Thymus (tissue), 11 donors: Measurements from ENCODE around the gene RPL10A. TPM values are rescaled to one million over a fixed set of nuclear protein-coding genes. Genes with fewer than 3 reads are reported as not detected.

ENCODE experiments used
- DNase-seq, 9 donors: peaks; one replicate each; pipeline ENCODE4 v3.0.0-alpha.2; 2013; ENCODE audit warnings: low spot score in 9 of 9, low read depth in 6 of 9, missing footprints in 1 of 9
- H3K27ac ChIP-seq, 2 donors: one replicate each; pipeline ENCODE4 v1.5.1; 2013; ENCODE audit warnings: control low read depth in 1 of 2, low read depth in 1 of 2, low read length in 1 of 2, mild to moderate bottlenecking in 1 of 2, moderate library complexity in 1 of 2
- H3K27me3 ChIP-seq, 2 donors: one replicate each; pipeline ENCODE4 v1.5.1; 2013; ENCODE audit warnings: low read length in 1 of 2; ENCODE audit not compliant: control insufficient read depth in 2 of 2, insufficient read depth in 1 of 2
- H3K36me3 ChIP-seq, 2 donors: one replicate each; pipeline ENCODE4 v1.5.1; 2013; ENCODE audit warnings: low read length in 1 of 2, mild to moderate bottlenecking in 1 of 2, moderate library complexity in 1 of 2; ENCODE audit not compliant: control insufficient read depth in 2 of 2, insufficient read depth in 2 of 2
- H3K4me1 ChIP-seq, 2 donors: one replicate each; pipeline ENCODE4 v1.5.1; 2013; ENCODE audit warnings: low read length in 2 of 2; ENCODE audit not compliant: control insufficient read depth in 2 of 2, insufficient read depth in 2 of 2
- H3K4me3 ChIP-seq, 2 donors: one replicate each; pipeline ENCODE4 v1.5.1; 2013; ENCODE audit warnings: low read length in 2 of 2, control low read depth in 1 of 2, mild to moderate bottlenecking in 1 of 2
- H3K9me3 ChIP-seq, 2 donors: one replicate each; pipeline ENCODE4 v1.5.1; 2013; ENCODE audit warnings: low read length in 1 of 2, mild to moderate bottlenecking in 1 of 2; ENCODE audit not compliant: control insufficient read depth in 2 of 2, insufficient read depth in 1 of 2
- WGBS: extraction: QIAGEN DNeasy Blood & Tissue Kit; methylation state at CpG from one replicate; pipeline ENCODE4 v1.1.7; 2013; 5-methylcytosine and 5-hydroxymethylcytosine counted together
- polyA plus RNA-seq: library from polyadenylated mRNA; stranded (reverse); fragments of 200-250 nt; gene quantifications from one replicate; pipeline ENCODE4 v1.2.3, GENCODE V29; 2013
- total RNA-seq: library from RNA; stranded (reverse); fragments of 120-200 nt; gene quantifications from one replicate; pipeline ENCODE4 v1.2.4, GENCODE V29; 2013
- donor health status: healthy.

RPL10A gene
- total and polyA plus RNA-seq, 2 donors: 1,878 to 2,373 TPM

DNA sequence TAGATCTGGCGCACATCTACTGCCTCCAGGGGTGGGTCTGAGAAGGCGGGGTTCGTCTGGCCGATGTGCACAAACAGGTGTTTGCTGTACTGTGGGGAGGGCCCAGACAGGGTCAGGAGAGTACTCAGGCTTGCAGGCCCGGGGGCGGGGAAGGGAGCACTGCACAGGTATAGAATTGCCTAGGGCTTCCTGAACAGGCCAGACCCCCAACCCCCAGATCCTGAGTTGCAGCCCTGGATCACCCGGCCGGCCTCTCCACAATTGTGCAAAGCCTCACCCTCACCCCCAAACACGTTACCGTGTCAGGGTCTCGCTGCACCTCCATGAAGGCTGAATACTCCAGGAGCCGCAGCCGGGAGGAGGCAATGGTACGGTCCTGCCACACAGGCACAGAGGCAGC lies 7.8 kb downstream of the RPL10A start:
- H3K4me1 ChIP-seq: peaks cover 0 to 2% of the 10 kb centered on the region in 2 donors
- no peak overlapping the region for H3K4me3 ChIP-seq
- H3K9me3 ChIP-seq: no peaks in the 10 kb centered on the region
- no peak overlapping the region for H3K27ac ChIP-seq
- no peak for DNase-seq
- peaks cover 32 to 35% of the 10 kb centered on the region in 2 donors for H3K36me3 ChIP-seq
- no peaks in the 10 kb centered on the region for H3K27me3 ChIP-seq
- WGBS: 94% methylated on average over 14 of the region's 14 CpGs

- WGBS: 94% methylated on average over 8 of the region's 8 CpGs
Measured at GRCh38 chr6:35477028-35477427, 8.8 kb downstream of the RPL10A start.

DNA sequence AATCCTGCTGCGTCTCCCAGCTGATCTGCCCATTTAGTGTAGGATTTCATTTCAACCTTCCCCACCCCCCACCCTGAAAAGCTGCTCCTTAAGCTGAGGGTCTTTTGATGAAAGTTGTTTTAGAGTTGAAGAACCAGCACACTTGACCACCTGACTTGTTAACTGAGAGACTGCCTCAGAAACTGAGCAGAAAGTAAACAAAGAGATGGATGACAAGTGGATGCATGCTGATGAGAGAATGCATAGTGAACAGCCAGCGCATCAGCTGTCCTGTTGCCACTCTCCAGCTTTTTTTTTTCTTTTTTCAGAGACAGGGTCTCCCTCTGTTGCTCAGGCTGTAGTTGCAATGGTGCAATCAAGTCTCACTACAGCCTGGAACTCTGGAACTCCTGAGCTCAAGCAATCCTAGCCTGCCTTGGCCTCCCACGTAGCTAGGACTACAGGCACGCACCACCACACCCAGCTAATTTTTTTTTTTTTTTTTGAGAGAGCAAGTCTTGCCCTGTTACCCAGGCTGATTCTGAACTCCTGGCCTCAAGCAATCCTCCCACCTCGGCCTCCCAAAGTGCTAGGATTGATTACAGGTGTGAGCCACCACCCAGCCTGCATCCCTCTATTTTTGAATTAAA lies 9.5 kb downstream of the RPL10A start:
- WGBS: 98% methylated on average over 5 of the region's 5 CpGs

More at GRCh38 chr6:35477028-35477427, 8.8 kb downstream of the RPL10A start:
- H3K36me3 ChIP-seq: peaks cover 25% of the 10 kb centered on the region in 2 donors
- no peaks in the 10 kb centered on the region for H3K9me3 ChIP-seq
- H3K27me3 ChIP-seq: no peaks in the 10 kb centered on the region
- no peak overlapping the region for H3K27ac ChIP-seq
- no peak overlapping the region for H3K4me3 ChIP-seq
- no peaks in the 10 kb centered on the region for H3K4me1 ChIP-seq
- DNase-seq: no peak

DNA sequence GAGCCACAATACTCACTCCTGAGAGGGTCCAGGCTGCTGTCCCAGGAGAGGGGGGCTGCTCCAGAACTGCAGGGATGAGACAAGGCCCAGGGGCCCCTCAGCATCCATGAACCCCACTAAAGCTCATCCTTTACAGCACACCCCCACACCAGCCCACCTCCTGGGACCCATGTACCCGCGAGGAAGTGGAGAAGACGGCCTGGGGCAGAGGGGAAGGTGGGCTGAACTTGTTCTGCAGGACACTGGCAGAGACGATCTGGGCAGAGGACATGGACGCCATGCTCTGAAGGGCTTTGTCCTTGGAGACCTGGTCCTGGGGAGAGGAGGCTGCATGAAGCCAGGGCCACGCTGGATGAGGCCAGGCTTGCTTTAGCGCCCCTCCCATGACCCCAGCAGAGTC lies 10.1 kb downstream of the RPL10A start:
- Histone ChIP-seq H3K27me3 (no peaks in the 10 kb centered on the region), H3K9me3 (no peaks in the 10 kb centered on the region), H3K4me3 (no peak overlapping the region), H3K4me1 (no peaks in the 10 kb centered on the region), H3K27ac (no peak overlapping the region), H3K36me3 (peaks cover 13 to 19% of the 10 kb centered on the region in 2 donors)
- 97% methylated on average over 7 of the region's 7 CpGs for WGBS
- DNase-seq: no peak

More for the DNA sequence above, 9.5 kb downstream of the RPL10A start:
- Histone ChIP-seq H3K9me3 (no peaks in the 10 kb centered on the region), H3K36me3 (peaks cover 19 to 22% of the 10 kb centered on the region in 2 donors), H3K4me1 (no peaks in the 10 kb centered on the region), H3K4me3 (no peak overlapping the region), H3K27ac (no peak overlapping the region), H3K27me3 (no peaks in the 10 kb centered on the region)
- no peak for DNase-seq

- Histone ChIP-seq H3K4me1 (peaks cover 0 to 9% of the 10 kb centered on the region in 2 donors), H3K27ac (no peak overlapping the region), H3K27me3 (no peaks in the 10 kb centered on the region), H3K36me3 (peaks cover 4 to 6% of the 10 kb centered on the region in 2 donors), H3K9me3 (no peaks in the 10 kb centered on the region), H3K4me3 (no peak overlapping the region)
- DNase-seq: no peak
- 97% methylated on average over 12 of the region's 12 CpGs for WGBS
Measured at GRCh38 chr6:35480176-35480575, 12.0 kb downstream of the RPL10A start.

- no peak overlapping the region for H3K27ac ChIP-seq
- DNase-seq: no peak
- H3K27me3 ChIP-seq: peaks cover 0 to 10% of the 10 kb centered on the region in 2 donors
- peaks cover 0 to 11% of the 10 kb centered on the region in 2 donors for H3K4me1 ChIP-seq
- no peaks in the 10 kb centered on the region for H3K9me3 ChIP-seq
- no peaks in the 10 kb centered on the region for H3K36me3 ChIP-seq
- WGBS: 89% methylated on average over 8 of the region's 8 CpGs
- H3K4me3 ChIP-seq: no peak overlapping the region
Measured at GRCh38 chr6:35481226-35481625, 13.0 kb downstream of the RPL10A start.

- peaks cover 0 to 15% of the 10 kb centered on the region in 2 donors for H3K27me3 ChIP-seq
- no peak overlapping the region for H3K4me3 ChIP-seq
- DNase-seq: no peak
- WGBS: 98% methylated on average over 4 of the region's 4 CpGs
- H3K27ac ChIP-seq: no peak overlapping the region
- no peaks in the 10 kb centered on the region for H3K36me3 ChIP-seq
- peaks cover 2 to 20% of the 10 kb centered on the region in 2 donors for H3K4me1 ChIP-seq
- H3K9me3 ChIP-seq: no peaks in the 10 kb centered on the region
Measured at GRCh38 chr6:35483062-35483461, 14.9 kb downstream of the RPL10A start.

GRCh38 chr6:35483490-35483889 lies 15.3 kb downstream of the RPL10A start:
- Histone ChIP-seq H3K9me3 (no peaks in the 10 kb centered on the region), H3K4me3 (no peak overlapping the region), H3K27ac (no peak overlapping the region), H3K27me3 (peaks cover 0 to 15% of the 10 kb centered on the region in 2 donors), H3K36me3 (no peaks in the 10 kb centered on the region), H3K4me1 (peaks cover 5 to 23% of the 10 kb centered on the region in 2 donors)
- DNase-seq: no peak
- WGBS: 93% methylated on average over 3 of the region's 3 CpGs

GRCh38 chr6:35483893-35484645 lies 15.9 kb downstream of the RPL10A start:
- H3K9me3 ChIP-seq: no peaks in the 10 kb centered on the region
- H3K4me3 ChIP-seq: no peak overlapping the region
- H3K4me1 ChIP-seq: peaks cover 5 to 23% of the 10 kb centered on the region in 2 donors
- H3K27ac ChIP-seq: no peak overlapping the region
- H3K27me3 ChIP-seq: peaks cover 0 to 15% of the 10 kb centered on the region in 2 donors
- WGBS: 95% methylated on average over 13 of the region's 13 CpGs
- H3K36me3 ChIP-seq: no peaks in the 10 kb centered on the region
- DNase-seq: no peak
